Dermis microvascular lymphatic vessel endothelial cell (primary cell): ENCODE results near the gene FAM89B. TPM values are rescaled to one million over a fixed set of nuclear protein-coding genes. Genes with fewer than 3 reads are reported as not detected.

ENCODE experiments used
- DNase-seq, 2 donors: peaks; one replicate each; pipeline versions ENCODE4 v3.0.0 to v3.0.0-alpha.2; 2010; ENCODE audit warnings: low read depth in 2 of 2
- total RNA-seq: library from RNA; depleted of rRNA; stranded (reverse); fragments of >200 nt; gene quantifications from 2 replicates; pipeline ENCODE4 v1.2.1, GENCODE V29; 2014

The FAM89B gene
- total RNA-seq, 1 donor from 2014 or later = 12.2 TPM

GRCh38 chr11:65588199-65589054 is 16.1 kb downstream of the FAM89B start:
- DNase-seq = peak; percentile 51 to 79

- DNase-seq = no peak
These were observed 17.3 kb downstream of the FAM89B start for GRCh38 chr11:65589444-65590239.

- no peak for DNase-seq
These were observed 18.0 kb downstream of the FAM89B start for GRCh38 chr11:65590240-65590738.

GRCh38 chr11:65591939-65592857 is 19.9 kb downstream of the FAM89B start:
- DNase-seq = peak in 1 of 2 donors; percentile 86

- no peak for DNase-seq
These were observed 20.6 kb downstream of the FAM89B start for GRCh38 chr11:65592858-65593517.

- peak in 1 of 2 donors; percentile 45 for DNase-seq
These were observed 21.4 kb downstream of the FAM89B start for GRCh38 chr11:65593518-65594414.

GRCh38 chr11:65595131-65595530 is 22.8 kb downstream of the FAM89B start:
- no peak for DNase-seq

GRCh38 chr11:65595543-65596281 is 23.4 kb downstream of the FAM89B start, which contains the start of gene KCNK7:
Gene KCNK7 (minus strand): TSS chr11:65595800. CDS start chr11:65595772, 28 bp downstream.
- DNase-seq = no peak

- no peak for DNase-seq
These were observed 24.2 kb downstream of the FAM89B start for GRCh38 chr11:65596520-65596919.

- no peak for DNase-seq
These were observed 25.9 kb downstream of the FAM89B start for GRCh38 chr11:65598258-65598699.

GRCh38 chr11:65599216-65599954 is 27.0 kb downstream of the FAM89B start:
- no peak for DNase-seq

GRCh38 chr11:65599955-65600246 is 27.6 kb downstream of the FAM89B start:
- no peak for DNase-seq

- DNase-seq = no peak
These were observed 31.9 kb downstream of the FAM89B start for GRCh38 chr11:65604258-65604657.

GRCh38 chr11:65606876-65607613 is 34.7 kb downstream of the FAM89B start:
- DNase-seq = peak in 1 of 2 donors; percentile 78

GRCh38 chr11:65607614-65608426 is 35.5 kb downstream of the FAM89B start:
- no peak for DNase-seq

GRCh38 chr11:65609229-65609628 is 36.9 kb downstream of the FAM89B start:
- no peak for DNase-seq

- DNase-seq = no peak
These were observed 37.3 kb downstream of the FAM89B start for GRCh38 chr11:65609665-65610064.
